ENCODE results near the gene NOD1. TPM values are rescaled to one million over a fixed set of nuclear protein-coding genes. Genes with fewer than 3 reads are reported as not detected.

NOD1 gene
- total RNA-seq (2022; extraction: Qiagen RNA extraction; ENCODE audit: low read depth) = 5.2 to 7.0 TPM (median 5.4 TPM) in 5 replicates

GRCh38 chr7:30478349-30479201 lies at the start of gene NOD1:
Gene NOD1, minus strand, starts transcription at chr7:30478784. Its CDS starts 21,863 bp downstream, at chr7:30456921.

GRCh38 chr7:30504301-30505173 lies 26.0 kb upstream of the NOD1 start, which contains the start of gene GGCT:
Gene GGCT, minus strand, starts transcription at chr7:30504829. Its CDS starts 120 bp downstream, at chr7:30504709.

Other genes starting within 250 kb of the NOD1 start
- gene ZNRF2, start 194.2 kb downstream of the NOD1 start, total RNA-seq (2022; extraction: Qiagen RNA extraction; ENCODE audit: low read depth) = 4.1 to 8.2 TPM (median 7.3 TPM) in 5 replicates
- 58.7 to 89.2 TPM (median 74.6 TPM) in 5 replicates for gene GGCT, start 26.0 kb upstream of the NOD1 start, total RNA-seq (2022; extraction: Qiagen RNA extraction; ENCODE audit: low read depth)
- gene GARS1, start 116.1 kb upstream of the NOD1 start, total RNA-seq (2022; extraction: Qiagen RNA extraction; ENCODE audit: low read depth) = 137 to 186 TPM (median 164 TPM) in 5 replicates
- gene CRHR2, start 203.7 kb upstream of the NOD1 start, total RNA-seq (2022; extraction: Qiagen RNA extraction; ENCODE audit: low read depth) = 0.05 TPM in 1 of 5 replicates, not detected in the others

All from A549 treated with RU486 at 1 μM for 4 hours (cell line).